Stomach (tissue), 4 donors: ENCODE data around the gene TXNL4A.

Source experiments
- POLR2A ChIP-seq, 4 donors: fragments of 450-650 bp; IDR thresholded peaks; one replicate each; pipeline ENCODE4 v1.6.1; 2016; ENCODE audit warnings: antibody characterized with exemption in 4 of 4, control low read depth in 2 of 4, mild to moderate bottlenecking in 1 of 4, moderate library complexity in 1 of 4
- POLR2AphosphoS5 ChIP-seq, 3 donors: sonication (generic); formaldehyde crosslinking; IDR thresholded peaks; one replicate each; pipeline ENCODE4 v1.6.1; 2016; ENCODE audit warnings: antibody characterized with exemption in 3 of 3
- TF ChIP-seq, protein P1 (sequence below), 7 experiments: fragments of 450-650 bp in 4 of 7; fragments of 200-600 bp in 3 of 7; sonication (generic) in 3 of 7; IDR thresholded peaks; one replicate each; pipeline ENCODE4 v1.5.1; 2016 to 2019; ENCODE audit warnings: antibody characterized with exemption in 7 of 7, control low read depth in 2 of 7, mild to moderate bottlenecking in 1 of 7

GRCh38 chr18:79921984-79922965, 66.1 kb downstream of the TXNL4A start:
- TF ChIP-seq, protein P1, sequence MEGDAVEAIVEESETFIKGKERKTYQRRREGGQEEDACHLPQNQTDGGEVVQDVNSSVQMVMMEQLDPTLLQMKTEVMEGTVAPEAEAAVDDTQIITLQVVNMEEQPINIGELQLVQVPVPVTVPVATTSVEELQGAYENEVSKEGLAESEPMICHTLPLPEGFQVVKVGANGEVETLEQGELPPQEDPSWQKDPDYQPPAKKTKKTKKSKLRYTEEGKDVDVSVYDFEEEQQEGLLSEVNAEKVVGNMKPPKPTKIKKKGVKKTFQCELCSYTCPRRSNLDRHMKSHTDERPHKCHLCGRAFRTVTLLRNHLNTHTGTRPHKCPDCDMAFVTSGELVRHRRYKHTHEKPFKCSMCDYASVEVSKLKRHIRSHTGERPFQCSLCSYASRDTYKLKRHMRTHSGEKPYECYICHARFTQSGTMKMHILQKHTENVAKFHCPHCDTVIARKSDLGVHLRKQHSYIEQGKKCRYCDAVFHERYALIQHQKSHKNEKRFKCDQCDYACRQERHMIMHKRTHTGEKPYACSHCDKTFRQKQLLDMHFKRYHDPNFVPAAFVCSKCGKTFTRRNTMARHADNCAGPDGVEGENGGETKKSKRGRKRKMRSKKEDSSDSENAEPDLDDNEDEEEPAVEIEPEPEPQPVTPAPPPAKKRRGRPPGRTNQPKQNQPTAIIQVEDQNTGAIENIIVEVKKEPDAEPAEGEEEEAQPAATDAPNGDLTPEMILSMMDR (IDR thresholded peaks at IDR 0.05), result no peak
- TF ChIP-seq POLR2AphosphoS5 (IDR thresholded peaks at IDR 0.05) (no peak), POLR2A (IDR thresholded peaks at IDR 0.05) (no peak)
